NCI-H82 treated with DMSO at 0.1 percent for 48 hours (cell line): Measurements from ENCODE around the gene SLTM.
"Not testable (repeated sequence)": the region's sequence is repeated elsewhere in the genome, so short reads cannot be mapped to it uniquely, and the experiment has no call there.

Source experiments
- DNase-seq: peaks from one replicate; lab custom pipeline; 2025; ENCODE audit not compliant: unreplicated experiment; lab: John Stamatoyannopoulos, UW

SLTM gene

GRCh38 chr15:58933281-58934113 is at the start of gene SLTM:
Gene SLTM (minus strand): TSS chr15:58933679. CDS start chr15:58933565, 114 bp downstream.
- DNase-seq = peak; percentile 66

- no peak for DNase-seq
Measured at GRCh38 chr15:58983261-58983660, 49.8 kb upstream of the SLTM start.

- no peak for DNase-seq
Measured at GRCh38 chr15:58981808-58982475, 48.5 kb upstream of the SLTM start.

GRCh38 chr15:58980351-58980939 is 47.0 kb upstream of the SLTM start:
- DNase-seq = peak; percentile 4

GRCh38 chr15:58977887-58978286 is 44.4 kb upstream of the SLTM start:
- DNase-seq = no peak

- no peak for DNase-seq
Measured at GRCh38 chr15:58967479-58967878, 34.0 kb upstream of the SLTM start.

- DNase-seq = no peak
Measured at GRCh38 chr15:58966698-58967097, 33.2 kb upstream of the SLTM start.

- no peak for DNase-seq
Measured at GRCh38 chr15:58962662-58963565, 29.4 kb upstream of the SLTM start.

GRCh38 chr15:58962136-58962535 is 28.7 kb upstream of the SLTM start:
- DNase-seq = no peak

GRCh38 chr15:58958811-58959210 is 25.3 kb upstream of the SLTM start:
- DNase-seq = no peak

- peak; percentile 43 for DNase-seq
Measured at GRCh38 chr15:58957101-58957973, 23.9 kb upstream of the SLTM start.

- DNase-seq = no peak
Measured at GRCh38 chr15:58952751-58953150, 19.3 kb upstream of the SLTM start.

GRCh38 chr15:58951388-58952007 is 18.0 kb upstream of the SLTM start:
- DNase-seq = no peak

- no peak for DNase-seq
Measured at GRCh38 chr15:58947179-58947578, 13.7 kb upstream of the SLTM start.

GRCh38 chr15:58934974-58935373 is 1.5 kb upstream of the SLTM start:
- DNase-seq = not testable (repeated sequence)

- DNase-seq = peak; percentile 92
Measured at GRCh38 chr15:58934521-58934920, 1.0 kb upstream of the SLTM start.

GRCh38 chr15:58934114-58934447 is 602 bp upstream of the SLTM start:
- peak; percentile 64 for DNase-seq

GRCh38 chr15:58932710-58933280 is 684 bp downstream of the SLTM start:
- no peak for DNase-seq

- DNase-seq = no peak
Measured at GRCh38 chr15:58931987-58932588, 1.4 kb downstream of the SLTM start.
